Upper lobe of left lung (tissue), 6 donors: ENCODE data around the gene MRPS18A. TPM values are rescaled to one million over a fixed set of nuclear protein-coding genes. Genes with fewer than 3 reads are reported as not detected.

Source experiments
- ATAC-seq, 2 donors: fragments of 200-7000 bp; cut with Tn5 transposase; one replicate each; pipeline ENCODE4 v1.9.1; 2022; ENCODE audit warnings: mild to moderate bottlenecking in 2 of 2, moderate library complexity in 2 of 2; ENCODE audit not compliant: low FRiP score in 2 of 2
- DNase-seq, 2 donors: peaks; one replicate each; pipeline ENCODE4 v3.0.0-alpha.2; 2019 to 2020
- H3K27ac ChIP-seq, 4 donors: fragments of 200-600 bp; sonication (generic); one replicate each; pipeline ENCODE4 v1.5.1; 2016 to 2019
- H3K27me3 ChIP-seq, 4 donors: fragments of 200-600 bp; sonication (generic); one replicate each; pipeline ENCODE4 v1.5.1; 2017 to 2019
- H3K36me3 ChIP-seq, 4 donors: fragments of 200-600 bp; sonication (generic); one replicate each; pipeline ENCODE4 v1.5.1; 2016 to 2019
- H3K4me1 ChIP-seq, 4 donors: fragments of 200-600 bp; sonication (generic); one replicate each; pipeline ENCODE4 v1.5.1; 2018 to 2019
- H3K4me3 ChIP-seq, 4 donors: fragments of 200-600 bp; sonication (generic); one replicate each; pipeline ENCODE4 v1.5.1; 2017 to 2019; ENCODE audit warnings: mild to moderate bottlenecking in 2 of 4, moderate library complexity in 1 of 4
- H3K9me3 ChIP-seq, 4 donors: fragments of 200-600 bp; sonication (generic); one replicate each; pipeline ENCODE4 v1.5.1; 2018 to 2019
- EP300 ChIP-seq, 4 donors: sonication (generic); formaldehyde crosslinking; IDR thresholded peaks; one replicate each; pipeline ENCODE4 v1.5.1; 2017; ENCODE audit warnings: antibody characterized with exemption in 4 of 4, control low read depth in 2 of 4
- POLR2A ChIP-seq, 4 donors: fragments of 450-650 bp; IDR thresholded peaks; one replicate each; pipeline ENCODE4 v1.5.1; 2016 to 2017; ENCODE audit warnings: antibody characterized with exemption in 4 of 4, mild to moderate bottlenecking in 2 of 4
- POLR2AphosphoS5 ChIP-seq, 2 donors: sonication (generic); formaldehyde crosslinking; IDR thresholded peaks; one replicate each; pipeline ENCODE4 v1.5.1; 2017; ENCODE audit warnings: antibody characterized with exemption in 2 of 2
- WGBS, 2 donors: methylation state at CpG; one replicate each; pipeline ENCODE4 v1.1.5; 2017 to 2018; 5-methylcytosine and 5-hydroxymethylcytosine counted together
- total RNA-seq, 6 donors: library from RNA; depleted of rRNA in 4 of 6; stranded (reverse); fragments of >200 nt in 4 of 6; gene quantifications; one replicate each; pipeline versions ENCODE4 v1.1.0 to v1.2.1, GENCODE V29; 2016 to 2021
- TF ChIP-seq, protein P1 (sequence below), 6 experiments: fragments of 450-650 bp in 4 of 6; fragments of 200-600 bp in 2 of 6; sonication (generic) in 2 of 6; IDR thresholded peaks; one replicate each; pipeline ENCODE4 v1.5.1; 2016 to 2019; ENCODE audit warnings: antibody characterized with exemption in 6 of 6
- donor health status: DM: no; HTN: no; CAD: no; lungs with moderate emphysema.
- donor health status: DM: no; HTN: yes; CAD: no; lungs with severe emphysema.

The MRPS18A gene
- total RNA-seq, 6 donors from 2014 or later, result 21.0 to 45.6 (median 33.4) TPM

DNA sequence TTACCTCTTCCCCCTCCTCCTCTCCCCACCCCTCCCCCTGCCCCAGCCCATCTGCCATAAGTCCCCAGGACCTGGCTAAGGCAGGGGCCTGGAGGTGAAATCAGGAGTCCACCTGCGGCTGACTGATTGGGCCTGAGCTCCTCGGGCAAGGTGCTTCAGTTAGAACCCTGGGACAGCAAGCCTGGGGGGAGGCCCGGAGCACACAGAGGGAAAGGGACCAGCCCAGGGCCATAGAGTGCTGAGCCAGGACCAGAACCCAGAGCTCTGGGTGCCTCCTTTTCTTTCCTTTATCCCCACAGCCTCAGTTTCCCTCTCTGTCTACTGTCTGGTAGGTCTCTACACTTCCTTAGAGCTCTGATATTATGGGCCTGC lies 46.7 kb upstream of the MRPS18A start:
- H3K27ac ChIP-seq, result no peak overlapping the region
- no peak for ATAC-seq
- DNase-seq, result no peak

DNA sequence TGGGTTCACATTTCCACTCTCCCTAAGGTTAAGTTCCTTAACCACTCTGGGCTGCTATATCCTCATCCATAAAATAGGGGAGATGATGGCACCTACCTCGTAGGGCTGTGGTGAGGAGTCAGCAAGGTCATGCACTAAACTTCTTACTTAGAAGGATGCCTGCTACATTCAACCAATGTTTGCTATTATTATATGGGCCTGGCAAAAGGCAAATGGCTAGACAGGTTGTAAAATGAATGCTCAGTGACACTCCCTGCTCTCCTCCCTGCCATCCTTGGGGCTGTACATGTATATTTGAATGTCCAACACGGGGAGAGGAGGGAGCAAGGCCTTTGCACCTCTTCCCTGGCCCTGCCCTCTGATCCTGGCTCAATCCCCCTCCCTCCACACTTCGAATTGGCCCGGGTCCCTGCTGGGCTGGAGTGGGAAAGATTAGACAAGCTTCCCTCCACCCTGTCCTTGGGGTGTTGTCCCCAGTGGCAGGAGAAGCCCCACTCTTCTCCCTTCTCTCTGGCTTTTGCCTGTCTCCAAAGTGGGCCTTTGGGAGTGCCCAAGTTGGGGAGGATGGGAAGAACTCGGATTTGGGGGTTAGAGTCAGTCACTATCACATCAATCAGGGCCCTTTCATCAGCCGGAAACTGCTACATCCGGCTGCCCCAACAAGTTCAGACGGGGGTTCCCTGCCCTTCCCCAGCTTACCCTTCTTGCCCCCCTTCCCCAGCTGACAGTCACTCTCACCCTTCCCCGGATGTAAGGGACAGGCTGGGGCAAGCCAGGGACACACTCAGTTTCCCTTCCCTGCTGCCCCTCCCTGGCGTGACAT lies 46.1 kb upstream of the MRPS18A start:
- no peak overlapping the region for H3K4me3 ChIP-seq
- H3K36me3 ChIP-seq, result no peaks in the 10 kb centered on the region
- peaks cover 5 to 16% (median 9%) of the 10 kb centered on the region in 4 donors for H3K9me3 ChIP-seq
- no peak for TF ChIP-seq EP300 (IDR thresholded peaks at IDR 0.05)
- no peak for TF ChIP-seq POLR2A (IDR thresholded peaks at IDR 0.05)
- TF ChIP-seq, protein P1, sequence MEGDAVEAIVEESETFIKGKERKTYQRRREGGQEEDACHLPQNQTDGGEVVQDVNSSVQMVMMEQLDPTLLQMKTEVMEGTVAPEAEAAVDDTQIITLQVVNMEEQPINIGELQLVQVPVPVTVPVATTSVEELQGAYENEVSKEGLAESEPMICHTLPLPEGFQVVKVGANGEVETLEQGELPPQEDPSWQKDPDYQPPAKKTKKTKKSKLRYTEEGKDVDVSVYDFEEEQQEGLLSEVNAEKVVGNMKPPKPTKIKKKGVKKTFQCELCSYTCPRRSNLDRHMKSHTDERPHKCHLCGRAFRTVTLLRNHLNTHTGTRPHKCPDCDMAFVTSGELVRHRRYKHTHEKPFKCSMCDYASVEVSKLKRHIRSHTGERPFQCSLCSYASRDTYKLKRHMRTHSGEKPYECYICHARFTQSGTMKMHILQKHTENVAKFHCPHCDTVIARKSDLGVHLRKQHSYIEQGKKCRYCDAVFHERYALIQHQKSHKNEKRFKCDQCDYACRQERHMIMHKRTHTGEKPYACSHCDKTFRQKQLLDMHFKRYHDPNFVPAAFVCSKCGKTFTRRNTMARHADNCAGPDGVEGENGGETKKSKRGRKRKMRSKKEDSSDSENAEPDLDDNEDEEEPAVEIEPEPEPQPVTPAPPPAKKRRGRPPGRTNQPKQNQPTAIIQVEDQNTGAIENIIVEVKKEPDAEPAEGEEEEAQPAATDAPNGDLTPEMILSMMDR (IDR thresholded peaks at IDR 0.05), result no peak
- TF ChIP-seq POLR2AphosphoS5 (IDR thresholded peaks at IDR 0.05), result no peak
- 55 to 59% methylated on average over 10 of the region's 10 CpGs for WGBS, 2 donors
- DNase-seq (peak in 1 of 2 donors; percentile 16), ATAC-seq (no peak)
- no peak overlapping the region for H3K27ac ChIP-seq
- no peaks in the 10 kb centered on the region for H3K4me1 ChIP-seq
- no peaks in the 10 kb centered on the region for H3K27me3 ChIP-seq

More for the DNA sequence above, 46.7 kb upstream of the MRPS18A start:
- Histone ChIP-seq H3K9me3 (peaks cover 5 to 16% (median 9%) of the 10 kb centered on the region in 4 donors), H3K4me3 (no peak overlapping the region), H3K36me3 (no peaks in the 10 kb centered on the region), H3K4me1 (no peaks in the 10 kb centered on the region), H3K27me3 (no peaks in the 10 kb centered on the region)
- 89 to 100% methylated on average over 3 of the region's 3 CpGs for WGBS, 2 donors
- TF ChIP-seq EP300 (IDR thresholded peaks at IDR 0.05), result no peak
- TF ChIP-seq, protein P1 (IDR thresholded peaks at IDR 0.05), result no peak

DNA sequence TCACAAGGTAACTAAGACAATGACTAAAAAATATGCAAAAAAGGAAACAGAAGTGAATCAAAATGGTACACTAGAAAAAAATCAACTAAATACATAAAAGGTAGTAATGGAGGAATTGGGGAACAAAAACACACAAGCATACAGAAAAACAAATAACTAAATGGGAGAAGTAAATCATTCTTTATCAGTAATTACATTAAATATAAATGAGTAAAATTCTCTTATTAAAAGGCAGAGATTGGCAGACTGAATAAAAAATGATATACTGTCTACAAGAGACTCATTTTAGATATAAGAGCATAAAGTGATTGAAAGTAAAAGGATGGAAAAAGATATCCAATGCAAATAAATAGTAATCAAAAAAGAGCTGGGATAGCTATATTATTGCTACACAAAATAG lies 43.0 kb upstream of the MRPS18A start:
- H3K36me3 ChIP-seq, result no peaks in the 10 kb centered on the region
- peaks cover 1 to 6% (median 4%) of the 10 kb centered on the region in 4 donors for H3K4me1 ChIP-seq
- no peak for TF ChIP-seq EP300 (IDR thresholded peaks at IDR 0.05)
- TF ChIP-seq, protein P1 (IDR thresholded peaks at IDR 0.05), result no peak
- no peak for TF ChIP-seq POLR2A (IDR thresholded peaks at IDR 0.05)
- no peak for TF ChIP-seq POLR2AphosphoS5 (IDR thresholded peaks at IDR 0.05)
- H3K27ac ChIP-seq, result no peak overlapping the region
- H3K27me3 ChIP-seq, result no peaks in the 10 kb centered on the region
- no peak for DNase-seq
- no peak for ATAC-seq
- peaks cover 5 to 16% (median 9%) of the 10 kb centered on the region in 4 donors for H3K9me3 ChIP-seq
- H3K4me3 ChIP-seq, result no peak overlapping the region

DNA sequence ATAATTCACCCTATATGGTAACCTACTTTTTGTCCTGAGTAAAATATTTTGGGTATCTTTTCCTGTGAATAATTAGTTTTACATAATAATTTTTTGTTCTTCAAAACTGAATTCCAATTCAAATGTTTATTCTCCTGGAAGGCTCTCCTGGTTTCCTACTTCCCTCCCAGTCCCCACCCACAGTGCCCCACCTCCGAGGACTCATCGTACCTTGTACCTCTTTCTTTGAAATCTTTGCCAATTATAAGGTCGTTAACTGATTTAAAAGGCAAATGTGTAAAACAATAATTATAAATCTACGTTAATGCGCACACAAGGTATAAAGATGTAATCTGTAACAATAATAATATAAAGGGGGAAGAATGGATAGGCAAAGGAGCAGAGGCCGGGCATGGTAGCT lies 41.9 kb upstream of the MRPS18A start:
- no peak for DNase-seq
- no peak for ATAC-seq
- H3K36me3 ChIP-seq, result no peaks in the 10 kb centered on the region
- 91 to 92% methylated on average over 6 of the region's 6 CpGs for WGBS, 2 donors
- H3K27ac ChIP-seq, result no peak overlapping the region
- H3K27me3 ChIP-seq, result no peaks in the 10 kb centered on the region
- TF ChIP-seq, protein P1 (IDR thresholded peaks at IDR 0.05), result no peak
- TF ChIP-seq EP300 (IDR thresholded peaks at IDR 0.05) (no peak), POLR2A (IDR thresholded peaks at IDR 0.05) (no peak), POLR2AphosphoS5 (IDR thresholded peaks at IDR 0.05) (no peak)
- H3K4me3 ChIP-seq, result no peak overlapping the region
- peaks cover 5 to 16% (median 9%) of the 10 kb centered on the region in 4 donors for H3K9me3 ChIP-seq
- peaks cover 12 to 17% (median 15%) of the 10 kb centered on the region in 4 donors for H3K4me1 ChIP-seq

DNA sequence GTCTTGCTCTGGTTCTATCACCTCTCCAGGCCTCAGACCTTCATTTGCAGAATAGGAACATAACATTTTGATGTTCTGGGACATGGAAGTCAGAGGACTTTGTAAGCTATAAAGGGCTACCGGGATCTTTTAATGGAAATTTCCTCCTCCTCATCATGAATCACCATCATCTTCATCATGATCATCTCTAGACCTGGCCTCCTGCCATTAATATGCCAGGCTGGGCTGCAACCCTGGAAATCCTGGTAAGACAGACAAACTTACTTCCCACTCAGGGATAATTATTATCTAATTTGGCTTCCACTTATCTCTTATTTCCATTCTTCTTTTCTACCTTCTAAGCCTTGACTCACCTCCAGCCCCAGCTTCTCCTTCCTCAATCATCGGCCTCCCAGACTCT lies 41.0 kb upstream of the MRPS18A start:
- Histone ChIP-seq H3K36me3 (no peaks in the 10 kb centered on the region), H3K4me1 (peaks cover 21 to 26% (median 23%) of the 10 kb centered on the region in 4 donors), H3K4me3 (no peak overlapping the region), H3K27me3 (no peaks in the 10 kb centered on the region), H3K9me3 (peaks cover 5 to 16% (median 9%) of the 10 kb centered on the region in 4 donors), H3K27ac (no peak overlapping the region)
- DNase-seq, result no peak
- no peak for ATAC-seq
- 74 to 92% methylated on average over 2 of the region's 2 CpGs for WGBS, 2 donors
- TF ChIP-seq POLR2AphosphoS5 (IDR thresholded peaks at IDR 0.05) (no peak), EP300 (IDR thresholded peaks at IDR 0.05) (no peak), POLR2A (IDR thresholded peaks at IDR 0.05) (no peak)
- TF ChIP-seq, protein P1 (IDR thresholded peaks at IDR 0.05), result no peak
